Measurements from ENCODE around the gene POGLUT3.

DNA sequence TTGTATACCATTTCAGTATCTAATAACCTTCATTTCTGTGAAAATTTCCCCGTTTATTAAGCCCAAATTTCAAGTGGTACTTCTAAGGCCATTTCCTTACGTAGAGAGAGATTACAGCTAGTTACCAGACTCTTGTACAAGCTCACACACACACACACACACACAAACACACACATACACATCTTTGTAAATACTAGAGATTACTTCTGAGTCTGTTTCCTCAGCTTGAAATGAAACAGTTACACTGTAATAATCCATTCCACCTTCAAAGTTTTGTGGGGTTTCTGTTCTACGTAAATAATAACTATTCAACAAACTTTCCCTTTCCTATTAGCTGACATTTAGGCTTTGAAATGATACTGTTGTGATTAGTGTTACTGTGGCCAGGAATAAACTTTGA lies 6.2 kb downstream of the POGLUT3 start:
- TF ChIP-seq POLR2AphosphoS5 (IDR thresholded peaks at IDR 0.05) (no peak), POLR2A (IDR thresholded peaks at IDR 0.05; ENCODE audit: low read depth) (no peak)

Measured in esophagus muscularis mucosa (tissue), 2 donors.